Hepatocyte (in vitro differentiated cells): Measurements from ENCODE around the gene TMEM147. TPM values are rescaled to one million over a fixed set of nuclear protein-coding genes. Genes with fewer than 3 reads are reported as not detected.

ENCODE experiments used
- DNase-seq: peaks from one replicate; pipeline ENCODE4 v3.0.0-alpha.2; 2016; ENCODE audit warnings: low spot score
- H2AFZ ChIP-seq: fragments of 200-600 bp; sonication (generic); 2 replicates; pipeline ENCODE4 v1.6.0; 2016; ENCODE audit warnings: antibody characterized with exemption, mild to moderate bottlenecking
- H3K27ac ChIP-seq: fragments of 200-600 bp; sonication (generic); 2 replicates; pipeline ENCODE4 v1.5.1; 2016; ENCODE audit warnings: mild to moderate bottlenecking
- H3K27me3 ChIP-seq: fragments of 200-600 bp; sonication (generic); 2 replicates; pipeline ENCODE4 v1.6.1; 2016
- H3K36me3 ChIP-seq: fragments of 200-600 bp; sonication (generic); replicated peaks from 2 replicates; pipeline ENCODE4 v1.5.1; 2016; ENCODE audit warnings: low read depth; ENCODE audit not compliant: insufficient read depth
- H3K4me1 ChIP-seq: fragments of 200-600 bp; sonication (generic); 2 replicates; pipeline ENCODE4 v1.5.1; 2016; ENCODE audit warnings: mild to moderate bottlenecking, moderate library complexity; ENCODE audit not compliant: insufficient read depth
- H3K4me2 ChIP-seq: fragments of 200-600 bp; sonication (generic); 2 replicates; pipeline ENCODE4 v1.6.0; 2016
- H3K4me3 ChIP-seq: fragments of 200-600 bp; sonication (generic); 2 replicates; pipeline ENCODE4 v1.5.1; 2016; ENCODE audit warnings: mild to moderate bottlenecking
- H3K79me2 ChIP-seq: fragments of 200-600 bp; sonication (generic); 2 replicates; pipeline ENCODE4 v1.6.0; 2017; ENCODE audit warnings: mild to moderate bottlenecking
- H3K9me2 ChIP-seq: fragments of 200-600 bp; sonication (generic); replicated peaks from 2 replicates; pipeline ENCODE4 v1.6.0; 2017; ENCODE audit warnings: mild to moderate bottlenecking; ENCODE audit not compliant: insufficient read depth
- H3K9me3 ChIP-seq: fragments of 200-600 bp; sonication (generic); 2 replicates; pipeline ENCODE4 v1.5.1; 2016; ENCODE audit warnings: low read depth, mild to moderate bottlenecking
- H4K20me1 ChIP-seq: fragments of 200-600 bp; sonication (generic); 2 replicates; pipeline ENCODE4 v1.6.0; 2016; ENCODE audit warnings: mild to moderate bottlenecking; ENCODE audit not compliant: insufficient read depth, poor library complexity, severe bottlenecking
- EZH2 ChIP-seq: fragments of 200-600 bp; sonication (generic); IDR thresholded peaks from 2 replicates; pipeline ENCODE4 v1.6.1; 2016; ENCODE audit warnings: antibody characterized with exemption, mild to moderate bottlenecking, borderline replicate concordance
- EZH2phosphoT487 ChIP-seq: fragments of 200-600 bp; sonication (generic); IDR thresholded peaks from one replicate; pipeline ENCODE4 v1.6.1; 2018; ENCODE audit warnings: antibody characterized with exemption, mild to moderate bottlenecking, low read depth, moderate library complexity; ENCODE audit not compliant: unreplicated experiment, severe bottlenecking
- WGBS: methylation state at CpG from one replicate; pipeline ENCODE4 v1.1.6; 2016; ENCODE audit warnings: low lambda C conversion rate; ENCODE audit errors: missing lambda C conversion rate; 5-methylcytosine and 5-hydroxymethylcytosine counted together
- polyA plus RNA-seq: library from polyadenylated mRNA; unstranded; fragments of >200 nt; fragmentation: Nextera tagmentation; extraction: Ambion mirVana; gene quantifications from 2 replicates; pipeline ENCODE4 v1.2.1, GENCODE V29; 2016
- total RNA-seq: library from RNA; depleted of rRNA; stranded (reverse); fragments of >200 nt; gene quantifications from 2 replicates; pipeline ENCODE4 v1.2.3, GENCODE V29; 2014
- TF ChIP-seq, protein P1 (sequence below): fragments of 200-600 bp; sonication (generic); IDR thresholded peaks from 2 replicates; pipeline ENCODE4 v1.5.1; 2016; ENCODE audit warnings: antibody characterized with exemption, mild to moderate bottlenecking; ENCODE audit not compliant: poor library complexity

TMEM147 gene
- total and polyA plus RNA-seq, 2 experiments from 2014 or later = 115 to 287 TPM

DNA sequence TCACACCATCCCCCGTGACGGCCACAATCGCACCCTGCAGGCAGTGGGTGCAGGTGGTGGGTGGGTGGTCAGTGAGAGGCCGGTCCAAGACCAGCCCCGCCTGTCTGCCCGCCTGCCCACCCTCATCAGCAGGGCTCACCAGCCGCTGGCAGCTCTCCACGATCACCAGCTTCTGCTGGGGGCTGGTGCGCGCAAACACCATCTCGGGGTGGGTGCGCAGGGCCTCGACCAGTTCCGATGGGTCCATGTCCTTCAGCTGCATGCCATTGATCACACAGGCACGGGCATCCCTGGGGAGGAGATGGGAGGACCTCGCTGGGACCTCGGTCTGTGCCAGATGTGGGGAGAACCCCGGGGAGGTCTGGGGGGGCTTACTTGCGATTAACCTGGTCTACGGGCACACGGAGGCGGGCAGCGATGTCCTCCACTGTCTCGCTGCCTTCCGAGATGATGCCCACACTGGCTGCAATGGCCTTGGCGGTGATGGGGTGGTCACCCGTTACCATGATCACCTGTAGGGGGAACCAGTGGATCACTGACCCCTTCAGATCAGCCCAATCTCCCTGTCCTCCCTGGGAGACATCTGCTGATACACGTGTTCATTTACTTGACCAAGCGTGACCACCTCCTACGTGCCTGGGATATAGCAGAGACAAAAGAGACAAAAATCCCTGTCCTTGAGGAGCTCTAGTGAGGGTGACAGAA lies 10.0 kb downstream of the TMEM147 start:
- no peak for DNase-seq
- Histone ChIP-seq H3K27ac (no peak overlapping the region), H3K4me1 (peaks cover 3% of the 10 kb centered on the region), H2AFZ (no peak overlapping the region), H3K9me2 (no peaks in the 10 kb centered on the region), H3K36me3 (no peaks in the 10 kb centered on the region), H3K79me2 (no peaks in the 10 kb centered on the region), H3K4me2 (no peak overlapping the region), H4K20me1 (no peaks in the 10 kb centered on the region), H3K27me3 (peaks cover 13% of the 10 kb centered on the region), H3K9me3 (no peaks in the 10 kb centered on the region), H3K4me3 (no peak overlapping the region)
- TF ChIP-seq EZH2 (no peak), EZH2phosphoT487 (no peak)
- TF ChIP-seq, protein P1, sequence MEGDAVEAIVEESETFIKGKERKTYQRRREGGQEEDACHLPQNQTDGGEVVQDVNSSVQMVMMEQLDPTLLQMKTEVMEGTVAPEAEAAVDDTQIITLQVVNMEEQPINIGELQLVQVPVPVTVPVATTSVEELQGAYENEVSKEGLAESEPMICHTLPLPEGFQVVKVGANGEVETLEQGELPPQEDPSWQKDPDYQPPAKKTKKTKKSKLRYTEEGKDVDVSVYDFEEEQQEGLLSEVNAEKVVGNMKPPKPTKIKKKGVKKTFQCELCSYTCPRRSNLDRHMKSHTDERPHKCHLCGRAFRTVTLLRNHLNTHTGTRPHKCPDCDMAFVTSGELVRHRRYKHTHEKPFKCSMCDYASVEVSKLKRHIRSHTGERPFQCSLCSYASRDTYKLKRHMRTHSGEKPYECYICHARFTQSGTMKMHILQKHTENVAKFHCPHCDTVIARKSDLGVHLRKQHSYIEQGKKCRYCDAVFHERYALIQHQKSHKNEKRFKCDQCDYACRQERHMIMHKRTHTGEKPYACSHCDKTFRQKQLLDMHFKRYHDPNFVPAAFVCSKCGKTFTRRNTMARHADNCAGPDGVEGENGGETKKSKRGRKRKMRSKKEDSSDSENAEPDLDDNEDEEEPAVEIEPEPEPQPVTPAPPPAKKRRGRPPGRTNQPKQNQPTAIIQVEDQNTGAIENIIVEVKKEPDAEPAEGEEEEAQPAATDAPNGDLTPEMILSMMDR = no peak
- WGBS = 68% methylated on average over 30 of the region's 30 CpGs

- Histone ChIP-seq H3K27ac (no peak overlapping the region), H3K4me1 (peaks cover 3% of the 10 kb centered on the region), H2AFZ (no peak overlapping the region), H3K79me2 (no peaks in the 10 kb centered on the region), H4K20me1 (no peaks in the 10 kb centered on the region), H3K4me2 (no peak overlapping the region), H3K4me3 (no peak overlapping the region), H3K36me3 (no peaks in the 10 kb centered on the region), H3K9me3 (no peaks in the 10 kb centered on the region), H3K9me2 (no peaks in the 10 kb centered on the region), H3K27me3 (peaks cover 13% of the 10 kb centered on the region)
- TF ChIP-seq EZH2 (no peak), EZH2phosphoT487 (no peak)
- TF ChIP-seq, protein P1 = no peak
- 87% methylated on average over 9 of the region's 9 CpGs for WGBS
- no peak for DNase-seq
Observed at GRCh38 chr19:35556025-35556590, 10.7 kb downstream of the TMEM147 start.

DNA sequence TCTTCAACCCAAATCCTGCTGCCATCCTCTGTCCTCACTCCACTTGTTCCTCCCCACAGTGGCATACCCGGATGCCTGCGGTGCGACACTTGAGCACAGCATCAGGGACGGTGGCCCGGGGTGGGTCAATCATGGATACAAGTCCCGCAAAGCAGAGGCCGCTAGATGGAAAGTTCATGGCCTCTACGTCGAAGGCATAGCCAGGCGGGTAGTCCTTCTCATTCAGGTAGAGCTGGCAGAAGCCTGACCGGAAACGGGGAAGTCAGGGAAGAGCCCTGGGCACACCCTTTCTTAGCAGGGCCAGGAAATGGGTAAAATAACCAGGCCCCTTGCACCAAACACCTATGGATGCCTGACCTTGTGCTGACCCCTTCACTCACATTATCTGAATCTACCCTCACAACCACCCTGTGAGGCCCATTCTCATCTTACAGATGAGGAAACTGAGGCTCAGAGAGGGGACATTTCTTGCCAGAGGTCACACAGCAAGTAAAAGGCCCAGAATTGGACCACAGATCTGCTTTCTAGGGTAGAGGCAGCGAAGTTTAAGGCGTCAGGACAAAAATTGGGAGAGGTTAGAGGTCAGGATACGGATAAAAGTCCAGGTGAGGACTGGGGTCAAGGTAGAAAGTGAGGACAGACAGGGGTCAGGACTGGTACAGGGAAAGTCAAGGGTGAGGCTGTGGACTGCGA lies 11.6 kb downstream of the TMEM147 start:
- TF ChIP-seq, protein P1 = no peak
- TF ChIP-seq EZH2phosphoT487 = no peak
- no peak for TF ChIP-seq EZH2
- Histone ChIP-seq H3K27me3 (peaks cover 13% of the 10 kb centered on the region), H3K4me1 (peaks cover 3% of the 10 kb centered on the region), H3K9me2 (no peaks in the 10 kb centered on the region), H3K36me3 (no peaks in the 10 kb centered on the region), H3K79me2 (no peaks in the 10 kb centered on the region), H4K20me1 (no peaks in the 10 kb centered on the region), H3K27ac (no peak overlapping the region), H2AFZ (peak overlapping the region; percentile 63), H3K4me3 (no peak overlapping the region), H3K4me2 (peak overlapping the region; percentile 90), H3K9me3 (no peaks in the 10 kb centered on the region)
- no peak for DNase-seq
- 88% methylated on average over 16 of the region's 16 CpGs for WGBS
